GM18498 (cell line): ENCODE measurements around the gene SUGP2.

Experiments
- ATAC-seq: cut with Tn5 transposase; IDR thresholded peaks from one replicate; pipeline ENCODE4 v1.9.1; 2021; ENCODE audit warnings: mild to moderate bottlenecking, moderate library complexity; ENCODE audit not compliant: unreplicated experiment

The SUGP2 gene

GRCh38 chr19:19033426-19034203 lies at the start of gene SUGP2, which contains the start of gene ARMC6:
Gene SUGP2 (minus strand): TSS chr19:19033517. CDS start chr19:19031071, 2,446 bp downstream.
Gene ARMC6 (plus strand): TSS chr19:19033603. CDS start chr19:19034210, 607 bp downstream.
- peak; percentile 72 for ATAC-seq

GRCh38 chr19:19081642-19082151 lies 48.4 kb upstream of the SUGP2 start:
- no peak for ATAC-seq

GRCh38 chr19:19079571-19079970 lies 46.3 kb upstream of the SUGP2 start:
- no peak for ATAC-seq

GRCh38 chr19:19078801-19079200 lies 45.5 kb upstream of the SUGP2 start:
- ATAC-seq = no peak

- no peak for ATAC-seq
Observed at GRCh38 chr19:19077103-19077502, 43.8 kb upstream of the SUGP2 start.

GRCh38 chr19:19076476-19076875 lies 43.2 kb upstream of the SUGP2 start:
- ATAC-seq = no peak

- no peak for ATAC-seq
Observed at GRCh38 chr19:19075126-19075525, 41.8 kb upstream of the SUGP2 start.

- ATAC-seq = no peak
Observed at GRCh38 chr19:19074196-19074882, 41.0 kb upstream of the SUGP2 start.

- ATAC-seq = no peak
Observed at GRCh38 chr19:19071897-19072296, 38.6 kb upstream of the SUGP2 start.

- no peak for ATAC-seq
Observed at GRCh38 chr19:19068659-19069654, 35.6 kb upstream of the SUGP2 start.

GRCh38 chr19:19067276-19068072 lies 34.2 kb upstream of the SUGP2 start:
- ATAC-seq = no peak

- no peak for ATAC-seq
Observed at GRCh38 chr19:19064811-19065745, 31.8 kb upstream of the SUGP2 start.

GRCh38 chr19:19064098-19064722 lies 30.9 kb upstream of the SUGP2 start:
- ATAC-seq = peak; percentile 20

- peak; percentile 94 for ATAC-seq
Observed at GRCh38 chr19:19063183-19064097, 30.1 kb upstream of the SUGP2 start, which contains the start of gene SLC25A42. Gene SLC25A42 (plus strand): TSS chr19:19063994. CDS start chr19:19096125, 32,131 bp downstream.

- no peak for ATAC-seq
Observed at GRCh38 chr19:19062454-19063182, 29.3 kb upstream of the SUGP2 start.

GRCh38 chr19:19061506-19061905 lies 28.2 kb upstream of the SUGP2 start:
- ATAC-seq = no peak
